Measurements from ENCODE around the gene NIPAL1.

Gene NIPAL1

GRCh38 chr4:48073567-48074103 is 57.1 kb downstream of the NIPAL1 start:
- TF ChIP-seq, protein P1, sequence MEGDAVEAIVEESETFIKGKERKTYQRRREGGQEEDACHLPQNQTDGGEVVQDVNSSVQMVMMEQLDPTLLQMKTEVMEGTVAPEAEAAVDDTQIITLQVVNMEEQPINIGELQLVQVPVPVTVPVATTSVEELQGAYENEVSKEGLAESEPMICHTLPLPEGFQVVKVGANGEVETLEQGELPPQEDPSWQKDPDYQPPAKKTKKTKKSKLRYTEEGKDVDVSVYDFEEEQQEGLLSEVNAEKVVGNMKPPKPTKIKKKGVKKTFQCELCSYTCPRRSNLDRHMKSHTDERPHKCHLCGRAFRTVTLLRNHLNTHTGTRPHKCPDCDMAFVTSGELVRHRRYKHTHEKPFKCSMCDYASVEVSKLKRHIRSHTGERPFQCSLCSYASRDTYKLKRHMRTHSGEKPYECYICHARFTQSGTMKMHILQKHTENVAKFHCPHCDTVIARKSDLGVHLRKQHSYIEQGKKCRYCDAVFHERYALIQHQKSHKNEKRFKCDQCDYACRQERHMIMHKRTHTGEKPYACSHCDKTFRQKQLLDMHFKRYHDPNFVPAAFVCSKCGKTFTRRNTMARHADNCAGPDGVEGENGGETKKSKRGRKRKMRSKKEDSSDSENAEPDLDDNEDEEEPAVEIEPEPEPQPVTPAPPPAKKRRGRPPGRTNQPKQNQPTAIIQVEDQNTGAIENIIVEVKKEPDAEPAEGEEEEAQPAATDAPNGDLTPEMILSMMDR (IDR thresholded peaks at IDR 0.05; ENCODE audit: low read depth, low read length, missing control alignments): no peak
- in situ Hi-C loops (cut with HindIII; ENCODE audit: low sequenced_read_pairs): no loop called here
- no peak for DNase-seq (ENCODE audit: low read depth)

GRCh38 chr4:48074657-48075056 is 58.1 kb downstream of the NIPAL1 start:
- H3K4me3 ChIP-seq (ENCODE audit: low read depth, low read length): no peak overlapping the region
- DNase-seq (ENCODE audit: low read depth): no peak
- in situ Hi-C loops (cut with HindIII; ENCODE audit: low sequenced_read_pairs): no loop called here
- TF ChIP-seq, protein P1 (IDR thresholded peaks at IDR 0.05; ENCODE audit: low read depth, low read length, missing control alignments): no peak

More at GRCh38 chr4:48073567-48074103, 57.1 kb downstream of the NIPAL1 start:
- no peak overlapping the region for H3K4me3 ChIP-seq (ENCODE audit: low read depth, low read length)

- in situ Hi-C loops (cut with HindIII; ENCODE audit: low sequenced_read_pairs): no loop called here
- no peak overlapping the region for H3K4me3 ChIP-seq (ENCODE audit: low read depth, low read length)
- TF ChIP-seq, protein P1 (IDR thresholded peaks at IDR 0.05; ENCODE audit: low read depth, low read length, missing control alignments): no peak
- DNase-seq (ENCODE audit: low read depth): no peak
Measured at GRCh38 chr4:48078425-48078824, 61.9 kb downstream of the NIPAL1 start.

- no peak for DNase-seq (ENCODE audit: low read depth)
- TF ChIP-seq, protein P1 (IDR thresholded peaks at IDR 0.05; ENCODE audit: low read depth, low read length, missing control alignments): no peak
- H3K4me3 ChIP-seq (ENCODE audit: low read depth, low read length): no peak overlapping the region
Measured at GRCh38 chr4:48078862-48079655, 62.5 kb downstream of the NIPAL1 start.

DNA sequence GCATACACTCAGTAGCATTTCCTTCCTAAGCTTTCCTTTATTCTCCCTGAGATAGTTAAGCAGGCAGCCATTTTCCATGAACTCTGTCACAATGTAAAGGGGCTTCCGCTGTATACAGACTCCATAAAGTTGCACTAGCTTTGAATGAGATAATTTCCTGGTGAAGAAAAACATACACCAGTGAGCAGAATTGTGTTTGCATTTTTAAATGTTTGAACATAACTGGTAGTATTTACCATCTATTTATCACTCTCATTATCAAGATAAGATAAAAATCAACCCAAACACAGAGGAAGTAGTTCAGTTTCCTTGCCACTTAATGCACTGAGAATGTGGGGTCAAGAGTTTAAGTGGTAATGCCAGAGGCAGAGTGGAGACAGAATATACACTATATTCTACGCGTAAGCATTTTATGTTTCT is 63.4 kb downstream of the NIPAL1 start:
- H3K4me3 ChIP-seq (ENCODE audit: low read depth, low read length): no peak overlapping the region
- in situ Hi-C loops (cut with HindIII; ENCODE audit: low sequenced_read_pairs): no loop called here
- no peak for DNase-seq (ENCODE audit: low read depth)
- TF ChIP-seq, protein P1 (IDR thresholded peaks at IDR 0.05; ENCODE audit: low read depth, low read length, missing control alignments): no peak

More at GRCh38 chr4:48078862-48079655, 62.5 kb downstream of the NIPAL1 start:
- in situ Hi-C loops (cut with HindIII; ENCODE audit: low sequenced_read_pairs): no loop called here

DNA sequence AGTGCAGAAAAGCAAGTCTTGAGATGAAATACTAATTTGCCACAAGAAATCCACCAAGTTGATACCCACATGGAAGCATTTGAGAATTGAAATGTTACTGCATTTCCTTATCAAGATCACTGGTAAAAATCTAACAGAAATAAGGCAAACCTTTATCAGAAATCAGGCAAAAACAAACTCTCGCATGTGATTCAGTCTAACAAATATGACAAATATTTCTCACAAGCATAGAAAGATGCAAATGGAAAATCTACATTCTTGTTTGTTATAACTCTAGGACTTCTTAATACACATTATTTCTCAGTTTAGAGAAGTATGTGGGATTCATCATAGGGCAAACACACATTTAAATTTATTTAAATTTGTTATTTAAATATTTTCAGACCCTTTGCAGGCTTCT is 64.6 kb downstream of the NIPAL1 start:
- H3K4me3 ChIP-seq (ENCODE audit: low read depth, low read length): no peak overlapping the region
- no peak for DNase-seq (ENCODE audit: low read depth)
- TF ChIP-seq, protein P1 (IDR thresholded peaks at IDR 0.05; ENCODE audit: low read depth, low read length, missing control alignments): no peak
- in situ Hi-C loops (cut with HindIII; ENCODE audit: low sequenced_read_pairs): no loop called here

Measured in astrocyte of the cerebellum (primary cell).